DMS153 treated with DMSO at 0.1 percent for 48 hours (cell line): ENCODE results near the gene FSTL4.
A peak's percentile ranks its signal among the peaks of the same experiment; 100 is the strongest.

Experiments used
- DNase-seq: peaks from one replicate; lab custom pipeline; 2025; ENCODE audit not compliant: unreplicated experiment; lab: John Stamatoyannopoulos, UW

The FSTL4 gene

DNA sequence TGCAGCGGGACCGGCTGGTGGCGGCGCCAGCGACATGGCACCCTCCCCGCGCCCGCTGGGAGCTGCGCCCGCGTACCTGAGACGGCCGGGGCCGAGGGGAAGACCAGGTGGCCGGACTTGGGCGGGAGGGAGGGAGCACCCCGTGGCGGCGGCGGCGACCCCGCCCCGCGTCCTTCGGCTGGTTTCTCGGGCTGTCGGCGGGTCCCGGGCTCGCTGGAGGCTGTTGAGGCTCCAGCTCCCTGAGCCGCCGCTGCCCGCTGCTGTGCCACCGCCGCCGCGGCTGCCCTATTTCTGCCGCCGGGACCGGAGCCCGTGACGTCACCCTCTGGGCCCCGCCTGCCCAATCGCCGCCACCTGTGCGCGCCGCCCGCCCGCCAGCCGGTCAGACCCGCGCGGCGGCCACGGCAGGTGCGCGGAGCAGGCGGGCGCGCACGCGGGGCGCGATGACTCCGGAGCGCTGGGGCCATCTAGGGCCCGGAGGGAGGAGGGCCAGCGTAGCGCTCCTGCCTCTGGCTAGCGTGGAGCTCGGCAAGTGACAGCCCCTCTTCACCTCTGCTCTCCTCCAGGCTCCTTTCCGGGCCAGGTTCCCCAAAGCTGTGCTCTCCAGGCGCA, at the start of gene FSTL4:
FSTL4 (minus strand) TSS at position 293 of the 612 bp plus-strand sequence.
- peak; percentile 28 for DNase-seq

GRCh38 chr5:133661389-133661788, 49.0 kb upstream of the FSTL4 start:
- DNase-seq, result no peak

- DNase-seq, result no peak
Observed at GRCh38 chr5:133658327-133658726, 46.0 kb upstream of the FSTL4 start.

- DNase-seq, result no peak
Observed at GRCh38 chr5:133657036-133657435, 44.7 kb upstream of the FSTL4 start.

DNA sequence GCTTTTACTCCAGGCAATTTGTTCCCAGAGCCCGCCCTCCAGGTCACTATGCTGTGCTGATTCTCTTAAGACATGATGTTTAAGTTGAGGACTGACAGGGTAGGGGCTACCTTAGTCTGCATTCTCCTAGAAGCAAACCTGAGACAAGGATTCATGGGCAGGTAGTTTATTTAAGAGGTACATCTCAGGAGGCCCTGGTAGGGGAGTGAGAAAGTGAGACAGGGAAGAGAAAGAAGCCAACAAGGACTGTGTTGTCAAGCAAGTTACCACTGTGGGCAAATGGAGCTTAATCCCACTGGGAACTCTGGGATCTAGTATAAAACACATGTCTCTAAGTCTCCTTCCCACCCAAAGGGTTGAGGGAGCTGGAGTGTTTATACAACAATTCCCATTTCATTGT, 43.6 kb upstream of the FSTL4 start:
- DNase-seq, result no peak

DNA sequence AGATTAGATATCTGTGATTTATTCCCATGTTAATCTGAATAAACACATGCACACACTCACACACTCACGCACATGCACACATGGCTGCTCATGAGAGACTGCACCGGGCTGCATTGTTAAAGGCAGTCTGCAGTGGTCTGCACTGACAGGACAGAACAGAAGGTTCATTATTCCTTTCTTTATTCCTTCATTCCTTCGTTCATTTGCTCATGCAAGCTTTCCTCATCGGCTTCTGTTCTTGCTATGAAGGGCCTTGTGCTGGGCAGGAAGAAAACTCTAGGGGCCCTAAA, 41.4 kb upstream of the FSTL4 start:
- DNase-seq, result no peak

DNA sequence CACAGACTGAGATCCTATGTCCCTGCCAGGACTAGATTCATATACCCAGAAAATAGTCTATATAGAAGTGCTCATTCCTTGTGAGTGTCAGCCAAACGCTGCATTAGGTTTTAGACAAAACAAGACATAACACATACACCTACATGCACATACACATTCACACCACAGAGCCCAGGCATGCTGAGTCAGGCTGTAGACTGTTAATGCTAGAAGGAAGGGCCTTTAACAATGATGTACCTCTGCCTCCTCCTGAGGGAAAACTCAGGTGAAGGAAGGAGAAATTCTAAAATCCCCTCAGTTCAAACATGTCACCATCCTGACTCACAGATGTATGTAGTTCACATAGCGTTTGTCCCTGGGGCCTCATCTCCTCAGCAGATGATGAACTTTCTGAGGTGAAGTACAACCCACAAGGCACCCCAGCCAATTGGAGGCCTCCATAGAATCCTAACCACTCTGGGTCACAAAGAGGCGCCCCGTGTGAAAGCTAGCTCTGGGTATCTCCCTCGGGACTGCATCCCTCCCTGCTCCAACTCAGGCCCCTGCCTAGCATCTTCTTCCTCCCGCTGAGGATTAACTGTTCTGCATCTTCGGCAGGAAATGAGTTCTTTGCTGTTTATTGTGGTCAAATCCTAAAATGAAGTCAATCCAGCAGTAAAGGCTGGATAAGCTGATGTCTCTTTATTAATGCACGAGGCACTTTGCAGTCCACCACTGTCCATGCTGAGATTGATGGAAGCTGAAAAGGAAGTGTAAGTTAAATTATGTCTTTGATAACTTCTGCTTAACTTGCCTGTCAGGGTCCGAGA, 40.8 kb upstream of the FSTL4 start:
- no peak for DNase-seq

DNA sequence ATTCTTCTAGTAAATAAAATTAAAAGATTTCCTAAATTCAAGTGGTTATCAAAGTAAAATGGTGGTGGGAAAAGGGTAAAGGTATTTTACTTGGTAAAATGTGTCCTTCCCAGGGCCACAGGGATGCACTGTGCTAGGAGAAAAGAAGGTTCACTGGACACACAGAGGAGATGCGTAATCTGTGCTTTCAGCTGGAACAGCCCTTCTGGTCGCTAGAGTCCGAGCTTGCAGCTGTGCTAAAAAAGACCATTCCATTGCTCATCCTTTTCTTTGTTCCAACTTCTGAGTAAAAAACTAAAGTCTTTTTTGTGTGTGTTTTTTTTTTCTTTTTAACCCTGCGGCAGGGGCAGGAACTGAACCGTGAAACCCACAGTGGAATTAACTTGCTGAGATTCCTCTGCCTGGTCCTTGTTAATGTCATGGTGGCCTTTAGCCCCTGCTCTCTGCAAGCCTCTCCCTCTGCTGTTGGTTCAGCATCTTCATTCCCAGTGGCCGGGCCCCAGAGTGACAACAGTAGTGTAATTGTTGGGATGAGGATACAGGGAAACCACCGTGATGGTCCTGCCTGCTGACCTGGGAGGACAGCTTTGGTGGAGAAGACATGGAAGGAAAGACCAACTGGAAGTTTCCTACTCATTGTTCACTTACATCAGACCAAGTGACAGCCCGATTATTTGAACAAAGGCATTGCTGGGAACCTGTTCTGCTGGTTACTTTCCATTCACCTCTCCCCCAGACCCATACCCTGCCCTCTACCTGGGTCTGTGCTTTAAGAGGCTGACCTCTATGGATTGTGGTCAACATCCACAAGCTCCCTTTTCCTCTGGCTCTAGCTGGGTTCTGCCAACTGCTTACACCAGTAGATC, 31.9 kb upstream of the FSTL4 start:
- no peak for DNase-seq

DNA sequence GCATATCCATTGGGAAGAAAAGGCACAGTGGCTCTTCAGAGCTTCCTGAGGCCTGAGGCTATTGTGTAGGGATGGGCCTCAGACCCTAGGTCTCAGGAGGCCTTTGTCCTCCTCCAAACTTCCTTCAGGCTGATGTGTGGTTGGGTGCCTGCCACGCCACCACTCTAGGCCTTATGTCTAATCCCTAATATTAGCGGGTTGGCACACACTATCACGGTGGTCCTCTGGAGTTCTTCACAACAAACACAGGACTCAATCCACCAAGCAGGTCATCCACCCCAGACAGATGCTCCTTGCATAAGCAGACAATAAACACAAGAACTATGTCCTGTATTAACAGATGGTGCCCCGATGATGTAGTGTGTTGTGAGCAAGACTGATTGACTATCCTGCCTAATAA, 31.0 kb upstream of the FSTL4 start:
- DNase-seq, result no peak

DNA sequence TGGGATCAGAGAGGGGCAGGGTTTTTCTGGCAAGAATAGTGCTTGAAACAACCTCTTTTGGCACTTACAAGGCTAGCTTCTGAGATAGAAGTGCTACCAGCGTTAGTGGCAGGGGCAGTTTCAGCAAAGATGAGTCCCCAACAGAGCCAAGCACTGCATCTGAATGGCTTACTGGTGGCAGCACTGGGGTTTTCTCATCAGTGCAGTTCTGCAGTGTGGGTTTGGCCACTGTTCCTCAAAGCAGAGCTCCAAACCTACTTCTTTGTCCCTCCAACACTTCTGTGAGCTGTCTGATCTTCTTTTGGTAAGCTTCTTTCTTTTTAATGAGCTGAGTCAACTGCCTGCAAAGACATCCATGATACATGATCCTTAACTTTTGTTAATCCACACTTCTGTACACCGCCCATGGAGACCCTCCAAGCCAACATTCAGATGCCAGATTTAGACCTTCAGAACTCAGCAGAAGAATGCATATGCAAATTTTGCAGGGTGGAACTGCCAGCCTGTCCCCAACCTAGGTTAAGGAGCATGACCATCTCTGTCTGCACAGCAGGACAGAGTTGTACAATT, 29.9 kb upstream of the FSTL4 start:
- DNase-seq, result no peak

- DNase-seq, result no peak
Observed at GRCh38 chr5:133641683-133642082, 29.3 kb upstream of the FSTL4 start.

- no peak for DNase-seq
Observed at GRCh38 chr5:133639850-133640528, 27.6 kb upstream of the FSTL4 start.

DNA sequence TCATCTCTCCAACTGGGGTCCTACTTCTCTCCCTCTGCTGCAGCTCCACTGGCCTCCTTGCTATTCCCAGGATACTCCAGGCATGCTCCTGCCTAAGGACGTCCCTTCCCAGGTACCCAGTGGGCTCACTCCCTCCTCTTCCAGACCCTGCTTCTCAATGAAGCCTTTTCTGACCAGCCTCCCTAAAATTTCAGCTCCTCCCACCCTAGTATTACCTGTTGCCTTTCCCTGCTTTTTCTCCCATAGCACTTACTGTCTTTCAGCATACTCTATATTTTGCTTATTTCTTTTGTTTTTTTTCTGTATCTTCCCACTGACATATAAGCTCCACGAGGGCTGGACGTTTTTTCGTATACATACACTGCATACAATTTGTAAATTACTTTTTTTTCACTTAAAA, 26.1 kb upstream of the FSTL4 start:
- DNase-seq, result no peak

- DNase-seq, result no peak
Observed at GRCh38 chr5:133637206-133637605, 24.9 kb upstream of the FSTL4 start.

- DNase-seq, result no peak
Observed at GRCh38 chr5:133635051-133635450, 22.7 kb upstream of the FSTL4 start.

DNA sequence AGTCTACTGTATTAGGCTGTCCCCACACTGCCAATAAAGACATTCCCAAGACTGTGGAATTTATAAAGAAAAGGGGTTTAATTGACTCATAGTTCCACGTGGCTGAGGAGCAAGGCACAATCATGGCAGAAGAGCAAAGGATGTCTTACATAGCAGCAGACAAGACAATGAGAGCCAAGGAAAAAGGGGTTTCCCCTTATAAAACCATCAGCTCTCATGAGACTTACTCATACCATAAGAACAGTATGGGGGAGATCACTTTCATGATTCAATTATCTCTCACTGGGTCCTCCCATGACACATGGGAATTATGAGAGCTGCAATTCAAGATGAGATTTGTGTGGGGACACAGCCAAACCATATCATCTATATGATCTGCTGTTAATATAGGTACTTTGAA, 14.8 kb upstream of the FSTL4 start:
- no peak for DNase-seq

GRCh38 chr5:133624316-133624715, 12.0 kb upstream of the FSTL4 start:
- DNase-seq, result no peak

DNA sequence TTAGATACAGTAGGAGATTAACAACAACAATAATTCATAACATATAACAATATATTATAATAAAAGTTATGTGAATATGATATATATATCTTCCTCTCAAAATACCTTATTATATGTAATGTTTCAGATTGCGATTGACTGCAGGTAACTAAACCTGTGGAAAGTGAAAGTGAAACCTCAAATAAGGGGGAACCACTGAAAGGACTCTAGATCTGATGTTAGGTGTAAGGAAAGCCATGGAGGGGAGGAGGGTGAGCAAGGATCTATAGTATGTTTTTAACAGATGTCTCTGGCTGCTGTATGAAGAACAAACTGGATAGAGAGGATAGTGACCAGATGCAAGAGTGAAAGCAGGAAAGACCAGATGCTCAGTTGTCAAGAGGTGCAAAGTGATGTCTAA, 5.8 kb upstream of the FSTL4 start:
- DNase-seq, result no peak

- DNase-seq, result no peak
Observed at GRCh38 chr5:133613743-133614142, 1.4 kb upstream of the FSTL4 start.

DNA sequence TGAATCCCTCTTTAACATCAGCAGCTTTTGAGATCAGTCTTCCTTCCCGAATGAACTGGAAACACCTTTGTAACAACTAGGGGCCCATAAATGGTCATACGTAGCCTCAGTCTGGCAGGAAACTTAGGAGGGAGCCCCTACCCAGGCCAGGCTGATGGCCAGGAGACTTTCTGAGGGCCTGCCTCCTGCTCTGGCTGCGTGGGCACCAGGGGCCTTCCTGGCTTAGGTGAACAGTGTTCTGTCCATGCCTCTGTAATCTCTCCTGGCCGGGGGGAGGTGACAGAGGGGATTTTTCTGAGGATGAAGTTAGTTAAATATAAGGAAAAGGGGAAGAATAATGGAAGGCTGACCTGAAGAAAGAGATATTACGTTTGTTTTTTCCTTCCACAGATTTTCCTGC, 843 bp upstream of the FSTL4 start:
- no peak for DNase-seq
